A549 (cell line): ENCODE measurements around the gene ITGA8.

ENCODE experiments used
- BHLHE40 ChIP-seq: IDR thresholded peaks from 2 replicates; pipeline ENCODE4 v1.6.1; 2012; ENCODE audit warnings: low read depth, low read length, inconsistent platforms
- JUN ChIP-seq, 2 experiments: fragments of >200 bp; sonication (Bioruptor Twin); formaldehyde crosslinking; IDR thresholded peaks; 2 replicates in 1 of 2; 3 replicates in 1 of 2; pipeline ENCODE4 v1.6.1; 2016 to 2017
- MAFK ChIP-seq: fragments of 450-650 bp; IDR thresholded peaks from 2 replicates; pipeline ENCODE4 v1.6.1; 2014; ENCODE audit not compliant: partially characterized antibody
- POLR2A ChIP-seq: IDR thresholded peaks from 2 replicates; pipeline ENCODE4 v1.6.1; 2012; ENCODE audit warnings: mild to moderate bottlenecking, low read length
- RCOR1 ChIP-seq: fragments of 150-350 bp; IDR thresholded peaks from 2 replicates; pipeline ENCODE4 v1.6.1; 2014; ENCODE audit warnings: antibody characterized with exemption, low read length, low read depth

- no peak for TF ChIP-seq MAFK
- no peak for TF ChIP-seq POLR2A
- no peak for TF ChIP-seq RCOR1
- no peak for TF ChIP-seq BHLHE40
- TF ChIP-seq JUN (IDR thresholded peaks at IDR 0.05) = no peak
These were observed 233.3 kb downstream of the ITGA8 start for GRCh38 chr10:15486404-15486803.
